ENCODE measurements around the gene EEF1E1. TPM values are rescaled to one million over a fixed set of nuclear protein-coding genes. Genes with fewer than 3 reads are reported as not detected.
A peak's percentile ranks its signal among the peaks of the same experiment; 100 is the strongest.

Gene EEF1E1
- total RNA-seq, 1 donor from 2014 or later = 119 TPM

- H3K27me3 Mint-ChIP-seq (ENCODE audit: insufficient read depth, low read depth) = peaks cover 5% of the 10 kb centered on the region
- peaks cover 16% of the 10 kb centered on the region for H3K4me1 Mint-ChIP-seq
- Histone ChIP-seq H3F3A (ENCODE audit: low read depth) (no peaks in the 10 kb centered on the region), H3K4me2 (no peak overlapping the region), H3K36me3 (no peaks in the 10 kb centered on the region), H2AFZ (replicated peaks) (no peak overlapping the region), H3K9me3 (ENCODE audit: low read depth) (no peaks in the 10 kb centered on the region), H3K27me3 (no peaks in the 10 kb centered on the region), H3K27ac (no peak overlapping the region), H3K4me3 (no peak overlapping the region), H3K4me1 (peaks cover 5% of the 10 kb centered on the region), H3K79me2 (ENCODE audit: low read depth) (no peaks in the 10 kb centered on the region), H4K20me1 (ENCODE audit: low read depth) (no peaks in the 10 kb centered on the region), H3K9ac (no peak overlapping the region)
- no peak overlapping the region for H3K4me3 Mint-ChIP-seq
- no peaks in the 10 kb centered on the region for H3K36me3 Mint-ChIP-seq
- TF ChIP-seq EZH2 (IDR thresholded peaks at IDR 0.05) = no peak
- no peak for TF ChIP-seq EZH2phosphoT487 (IDR thresholded peaks at IDR 0.05)
- TF ChIP-seq CTCF (IDR thresholded peaks at IDR 0.05) = no peak
- DNase-seq (ENCODE audit: low spot score) = no peak
- no peaks in the 10 kb centered on the region for H3K9me3 Mint-ChIP-seq
- peak overlapping the region; percentile 42 for H3K27ac Mint-ChIP-seq
These were observed 37.1 kb upstream of the EEF1E1 start for GRCh38 chr6:8139451-8139850.

GRCh38 chr6:8137529-8137939 lies 35.2 kb upstream of the EEF1E1 start:
- Mint-ChIP-seq H3K4me3 (no peak overlapping the region), H3K27me3 (ENCODE audit: insufficient read depth, low read depth) (peaks cover 5% of the 10 kb centered on the region), H3K4me1 (peaks cover 16% of the 10 kb centered on the region), H3K36me3 (no peaks in the 10 kb centered on the region), H3K27ac (no peak overlapping the region), H3K9me3 (no peaks in the 10 kb centered on the region)
- no peaks in the 10 kb centered on the region for H3K36me3 ChIP-seq
- H3K27me3 ChIP-seq = no peaks in the 10 kb centered on the region
- no peaks in the 10 kb centered on the region for H3K79me2 ChIP-seq (ENCODE audit: low read depth)
- no peak overlapping the region for H3K4me2 ChIP-seq
- H3F3A ChIP-seq (ENCODE audit: low read depth) = no peaks in the 10 kb centered on the region
- no peak overlapping the region for H3K9ac ChIP-seq
- no peaks in the 10 kb centered on the region for H4K20me1 ChIP-seq (ENCODE audit: low read depth)
- TF ChIP-seq EZH2 (IDR thresholded peaks at IDR 0.05) (no peak), CTCF (IDR thresholded peaks at IDR 0.05) (no peak), EZH2phosphoT487 (IDR thresholded peaks at IDR 0.05) (no peak)
- no peaks in the 10 kb centered on the region for H3K9me3 ChIP-seq (ENCODE audit: low read depth)
- H3K4me3 ChIP-seq = no peak overlapping the region
- H3K27ac ChIP-seq = no peak overlapping the region
- H2AFZ ChIP-seq (replicated peaks) = peak overlapping the region; percentile 57
- DNase-seq (ENCODE audit: low spot score) = no peak
- H3K4me1 ChIP-seq = peaks cover 5% of the 10 kb centered on the region

- Histone ChIP-seq H3K4me1 (no peaks in the 10 kb centered on the region), H3K9me3 (ENCODE audit: low read depth) (no peaks in the 10 kb centered on the region)
- H3K9me3 Mint-ChIP-seq = peaks cover 2% of the 10 kb centered on the region
These were observed 32.9 kb upstream of the EEF1E1 start for GRCh38 chr6:8135276-8135675.

More at GRCh38 chr6:8135276-8135675, 32.9 kb upstream of the EEF1E1 start:
- H3K27me3 ChIP-seq = no peaks in the 10 kb centered on the region
- H3K36me3 ChIP-seq = no peaks in the 10 kb centered on the region
- no peak overlapping the region for H3K4me2 ChIP-seq
- H3K27ac ChIP-seq = no peak overlapping the region
- no peaks in the 10 kb centered on the region for H3K36me3 Mint-ChIP-seq
- DNase-seq (ENCODE audit: low spot score) = no peak
- no peaks in the 10 kb centered on the region for H3K79me2 ChIP-seq (ENCODE audit: low read depth)
- no peak overlapping the region for H2AFZ ChIP-seq (replicated peaks)
- H4K20me1 ChIP-seq (ENCODE audit: low read depth) = no peaks in the 10 kb centered on the region
- no peak overlapping the region for H3K4me3 ChIP-seq
- peaks cover 18% of the 10 kb centered on the region for H3K4me1 Mint-ChIP-seq
- peaks cover 5% of the 10 kb centered on the region for H3K27me3 Mint-ChIP-seq (ENCODE audit: insufficient read depth, low read depth)
- no peak overlapping the region for H3K4me3 Mint-ChIP-seq
- H3K9ac ChIP-seq = no peak overlapping the region
- H3K27ac Mint-ChIP-seq = peak overlapping the region; percentile 18
- TF ChIP-seq CTCF (IDR thresholded peaks at IDR 0.05) (no peak), EZH2 (IDR thresholded peaks at IDR 0.05) (no peak), EZH2phosphoT487 (IDR thresholded peaks at IDR 0.05) (no peak)
- peaks cover 2% of the 10 kb centered on the region for H3F3A ChIP-seq (ENCODE audit: low read depth)

Data from neural progenitor cell (in vitro differentiated cells).